GM12891 (cell line): ENCODE data around the gene JAM2.

Experiments
- PAX5 ChIP-seq: IDR thresholded peaks from 2 replicates; pipeline ENCODE4 v1.6.1; 2011; ENCODE audit warnings: low read length, moderate library complexity, mild to moderate bottlenecking; ENCODE audit not compliant: insufficient read depth, severe bottlenecking
- POLR2A ChIP-seq: IDR thresholded peaks from 2 replicates; pipeline ENCODE4 v1.6.1; 2011; ENCODE audit warnings: low read depth, low read length, control low read depth
- POLR2AphosphoS5 ChIP-seq: IDR thresholded peaks from 2 replicates; pipeline ENCODE4 v1.6.1; 2011; ENCODE audit warnings: low read depth, low read length, control low read depth
- POU2F2 ChIP-seq: IDR thresholded peaks from 2 replicates; pipeline ENCODE4 v1.6.1; 2011; ENCODE audit warnings: low read depth, mild to moderate bottlenecking, control low read depth, low read length, moderate library complexity
- SPI1 ChIP-seq: IDR thresholded peaks from 2 replicates; pipeline ENCODE4 v1.6.1; 2011; ENCODE audit warnings: low read depth, low read length, control low read depth
- TAF1 ChIP-seq: IDR thresholded peaks from 2 replicates; pipeline ENCODE4 v1.6.1; 2011; ENCODE audit warnings: low read depth, low read length, control low read depth

- TF ChIP-seq TAF1 (no peak), POLR2AphosphoS5 (no peak), POLR2A (no peak), PAX5 (no peak), POU2F2 (no peak), SPI1 (no peak)
Measured at GRCh38 chr21:25635310-25635709, 3.7 kb upstream of the JAM2 start.
